Renal cortical epithelial cell (primary cell): ENCODE results near the gene ADAMTS17. TPM values are rescaled to one million over a fixed set of nuclear protein-coding genes. Genes with fewer than 3 reads are reported as not detected.

Experiments used
- DNase-seq: peaks from one replicate; pipeline ENCODE4 v3.0.0-alpha.2; 2011; ENCODE audit warnings: low read depth
- total RNA-seq: library from RNA; depleted of rRNA; stranded (reverse); fragments of >200 nt; gene quantifications from 2 replicates; pipeline ENCODE4 v1.2.3, GENCODE V29; 2014

Gene ADAMTS17
- total RNA-seq, 1 donor from 2014 or later: 1.5 TPM

DNA sequence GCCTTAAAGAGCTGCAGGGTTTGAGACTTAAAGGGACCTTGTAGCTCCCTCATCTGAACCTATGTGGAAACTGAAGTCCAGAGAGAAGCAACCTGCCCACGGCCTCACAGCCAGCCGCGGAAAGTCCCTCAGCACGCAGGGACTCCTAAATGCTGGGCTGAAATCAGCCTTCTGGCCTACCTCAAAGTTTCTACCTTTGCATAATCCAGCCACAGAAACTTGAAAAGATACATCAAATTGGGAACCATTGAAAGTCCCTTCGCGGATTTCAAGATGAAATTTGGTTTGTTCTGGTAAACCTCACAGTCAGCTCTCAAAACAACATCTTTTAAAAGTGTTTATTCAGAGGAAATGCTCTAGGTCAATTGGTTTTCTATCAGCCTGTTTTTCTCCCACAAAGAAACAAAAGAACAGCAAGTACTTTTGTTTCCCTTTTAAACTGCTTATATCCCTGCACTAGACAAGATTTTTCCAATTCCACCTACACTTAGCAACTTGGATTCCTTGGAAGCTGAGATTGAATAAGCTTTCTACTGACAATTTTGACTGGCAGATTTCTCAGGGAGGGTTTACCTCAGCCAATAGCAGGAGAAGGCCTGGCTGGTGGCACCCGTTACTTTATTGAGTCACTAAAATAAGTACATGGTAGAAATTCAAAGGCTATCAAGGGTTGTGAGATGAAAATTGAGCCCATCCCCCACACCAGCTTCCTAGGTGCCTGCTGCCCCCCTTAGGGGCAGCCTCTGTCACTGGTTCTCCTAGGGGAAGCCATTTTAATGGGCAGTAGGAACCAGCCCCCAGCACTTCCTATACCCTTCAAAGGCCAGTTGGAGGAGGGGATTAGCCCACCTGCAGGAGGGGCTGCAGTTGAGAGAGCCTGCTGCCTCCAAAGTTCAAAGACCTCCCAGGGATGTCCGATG, 171.2 kb downstream of the ADAMTS17 start:
- no peak for DNase-seq

DNA sequence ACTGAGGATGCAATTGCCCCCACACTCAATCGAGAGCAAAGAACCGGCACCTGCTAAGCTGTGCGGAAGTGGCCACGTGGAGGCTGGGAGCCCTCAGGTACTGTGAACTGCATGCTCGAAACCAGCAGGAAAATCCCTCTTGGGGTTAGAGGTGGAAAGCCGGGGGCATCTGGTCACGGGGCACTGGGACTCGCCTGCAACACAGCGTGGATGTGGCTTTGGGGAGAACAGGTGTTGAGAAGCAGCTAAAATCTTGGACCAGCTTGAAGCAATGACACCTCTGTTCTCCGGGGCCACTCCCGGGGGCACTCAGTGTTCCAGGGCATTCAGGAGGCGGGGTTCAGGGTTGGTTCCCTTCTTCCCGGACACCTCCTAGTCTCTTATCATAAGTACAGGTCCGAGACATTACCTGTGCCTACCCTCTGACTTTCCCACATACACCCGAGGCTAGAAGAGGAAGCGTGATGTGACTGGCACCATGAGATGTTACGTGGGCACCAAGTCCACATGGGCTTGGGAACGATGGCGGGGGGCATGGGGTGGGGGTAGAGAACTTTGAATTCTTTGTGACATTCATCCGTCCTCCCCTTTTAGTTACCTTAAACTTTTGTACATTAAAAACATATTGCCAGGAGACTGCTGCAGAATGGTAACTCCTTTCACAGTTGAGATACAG, 172.0 kb downstream of the ADAMTS17 start:
- no peak for DNase-seq

DNA sequence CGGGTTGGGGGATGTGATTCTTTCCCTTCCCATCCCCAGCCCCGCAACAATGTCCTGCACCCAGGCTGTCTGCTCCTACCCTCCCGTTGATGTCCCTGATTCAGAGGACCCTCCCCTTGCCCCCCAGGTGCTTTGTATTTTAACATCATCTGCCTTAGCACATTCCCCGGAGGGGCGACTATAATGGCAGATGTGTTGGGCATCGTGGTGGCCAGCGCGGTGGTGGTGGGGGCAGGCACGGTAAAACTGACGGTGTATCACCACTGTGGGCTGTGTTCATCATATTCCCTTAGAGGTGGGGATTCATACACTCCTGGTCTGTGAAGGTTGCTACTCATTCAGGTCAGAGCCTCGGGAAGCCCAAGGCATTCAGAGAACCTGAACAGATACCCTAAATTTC, 173.0 kb downstream of the ADAMTS17 start:
- DNase-seq: no peak

DNA sequence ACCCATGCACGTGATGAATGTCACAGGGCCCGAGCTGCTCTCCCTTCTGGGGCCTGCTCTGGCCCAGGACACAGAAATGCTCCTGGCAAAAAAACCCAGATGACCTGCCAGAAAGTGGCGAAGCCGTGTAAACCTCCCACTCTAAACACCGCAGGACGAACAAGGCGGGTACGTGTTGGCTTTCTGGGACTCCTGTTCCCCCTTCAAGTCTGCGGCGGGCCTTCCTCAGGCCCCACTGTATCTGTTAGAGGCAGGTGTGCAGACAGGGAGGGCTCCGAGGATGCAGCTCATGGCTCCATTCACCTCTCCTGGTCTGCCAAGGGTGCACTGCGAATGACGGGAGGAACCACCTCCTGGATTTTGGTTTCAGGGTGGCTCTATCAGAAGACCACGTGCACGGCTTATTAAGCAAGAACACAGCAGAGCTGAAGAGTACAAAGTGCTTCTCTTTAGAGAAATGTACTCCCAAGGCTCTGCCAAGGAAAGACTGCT, 173.8 kb downstream of the ADAMTS17 start:
- no peak for DNase-seq

DNA sequence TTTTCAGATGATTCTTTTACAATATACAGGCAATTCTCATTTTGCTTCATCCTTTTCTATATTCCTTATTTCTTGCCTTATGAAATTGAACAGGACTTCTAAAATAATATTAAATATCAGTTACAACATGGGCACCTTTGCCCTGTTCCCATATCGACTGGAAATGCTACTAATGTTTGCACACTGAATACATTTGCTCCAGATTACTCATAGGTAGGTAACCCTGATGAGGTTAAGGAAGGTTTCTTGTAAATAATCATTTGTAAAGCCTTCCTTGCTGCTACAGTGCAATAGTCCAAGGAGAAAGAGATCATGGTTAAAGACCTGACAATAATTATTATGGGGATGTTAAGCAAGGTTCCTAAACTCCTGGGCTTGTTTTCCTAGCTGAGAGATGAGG, 175.5 kb downstream of the ADAMTS17 start:
- no peak for DNase-seq

DNA sequence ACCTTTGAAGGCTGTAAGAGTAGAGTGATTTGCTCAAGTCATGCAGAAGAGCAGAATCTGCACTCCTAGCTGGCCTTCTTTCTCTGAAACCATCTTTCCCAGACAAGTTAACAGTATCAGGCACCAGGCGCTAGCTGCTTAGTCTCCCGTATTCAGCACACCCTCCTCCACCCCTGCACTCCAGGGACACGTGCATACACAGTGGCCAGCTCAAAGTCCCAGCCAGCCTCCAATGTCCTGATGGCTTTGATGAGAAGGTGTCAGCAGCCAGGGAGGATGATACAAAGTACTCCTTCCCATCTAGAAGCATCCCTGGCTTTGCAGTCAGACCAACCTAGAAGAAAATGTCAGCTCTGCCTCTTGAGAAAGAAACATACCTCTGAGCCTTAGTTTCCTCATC, 177.8 kb downstream of the ADAMTS17 start:
- no peak for DNase-seq

DNA sequence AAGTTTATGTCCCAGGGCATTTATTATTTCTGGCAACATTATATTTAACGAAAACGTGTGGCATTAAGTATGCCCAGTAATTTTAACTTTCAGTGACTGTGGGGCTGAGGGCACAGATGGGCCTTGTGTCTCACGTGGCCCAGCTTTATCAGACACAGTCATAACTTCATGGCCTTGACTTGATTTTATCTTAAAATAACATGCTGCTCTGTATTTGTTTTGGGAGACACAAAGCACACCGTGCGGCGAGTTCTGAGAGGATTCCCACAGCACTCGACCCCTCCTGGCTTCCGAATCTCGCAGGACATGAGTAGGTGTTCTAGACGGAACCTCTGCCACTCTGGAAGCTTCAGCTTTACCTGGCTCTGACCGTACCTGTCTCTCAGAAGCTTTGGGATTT, 180.8 kb downstream of the ADAMTS17 start:
- DNase-seq: no peak

DNA sequence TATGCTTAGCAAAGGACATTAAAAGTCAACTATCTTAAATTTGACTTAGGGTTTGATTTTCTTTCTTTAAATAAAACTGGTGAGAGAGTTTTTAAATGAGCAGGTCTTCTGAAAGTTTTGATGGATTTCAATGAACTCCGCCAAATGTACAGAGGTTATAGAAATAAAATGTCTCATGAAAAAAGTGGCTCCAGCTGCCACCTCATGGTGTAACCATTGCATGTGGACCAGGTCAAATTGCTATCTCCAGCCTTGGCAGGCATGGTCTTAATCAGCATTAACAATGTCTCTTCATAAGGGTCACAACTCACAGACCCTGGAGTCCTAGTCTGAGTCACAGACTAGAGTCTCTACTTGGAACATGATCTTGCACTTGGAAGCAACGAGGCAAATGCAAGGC, 182.3 kb downstream of the ADAMTS17 start:
- DNase-seq: no peak

DNA sequence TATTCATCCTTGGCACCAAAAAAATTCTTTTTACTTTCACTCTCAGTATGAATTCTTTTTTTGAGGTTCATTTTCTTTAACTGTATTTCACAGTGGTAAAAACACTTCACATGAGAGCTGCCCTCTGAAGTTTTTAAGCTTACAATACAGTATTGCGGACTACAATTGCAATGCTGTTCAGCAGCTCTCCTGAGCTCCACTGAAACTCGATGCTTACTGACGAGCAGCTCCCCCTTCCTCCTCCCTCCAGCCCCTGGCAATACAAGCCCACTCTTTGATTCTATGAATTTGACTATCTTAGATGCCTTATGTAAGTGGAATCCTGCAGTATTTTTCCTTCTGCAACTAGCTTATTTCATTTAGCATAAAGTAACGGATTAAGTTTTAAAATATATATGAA, 183.4 kb downstream of the ADAMTS17 start:
- DNase-seq: no peak

DNA sequence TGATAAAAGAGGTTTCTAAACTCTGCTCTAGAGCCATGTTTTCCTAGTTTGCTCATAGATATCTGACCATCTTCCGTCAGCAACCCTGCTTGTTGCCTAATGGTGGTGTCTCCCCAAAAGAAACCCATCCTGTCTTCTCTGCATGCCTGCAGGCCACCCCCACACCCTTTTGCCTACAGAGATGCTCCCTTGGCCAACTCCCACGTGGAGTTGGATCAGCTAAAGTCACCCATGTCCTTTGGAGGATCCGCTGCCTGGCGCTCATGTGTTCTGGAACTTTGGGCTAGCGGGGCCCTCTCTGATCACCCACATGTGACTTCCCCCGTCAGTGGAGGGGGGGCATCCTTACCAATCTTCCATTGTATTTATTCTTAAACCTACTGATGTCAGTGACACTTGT, 185.6 kb downstream of the ADAMTS17 start:
- no peak for DNase-seq

DNA sequence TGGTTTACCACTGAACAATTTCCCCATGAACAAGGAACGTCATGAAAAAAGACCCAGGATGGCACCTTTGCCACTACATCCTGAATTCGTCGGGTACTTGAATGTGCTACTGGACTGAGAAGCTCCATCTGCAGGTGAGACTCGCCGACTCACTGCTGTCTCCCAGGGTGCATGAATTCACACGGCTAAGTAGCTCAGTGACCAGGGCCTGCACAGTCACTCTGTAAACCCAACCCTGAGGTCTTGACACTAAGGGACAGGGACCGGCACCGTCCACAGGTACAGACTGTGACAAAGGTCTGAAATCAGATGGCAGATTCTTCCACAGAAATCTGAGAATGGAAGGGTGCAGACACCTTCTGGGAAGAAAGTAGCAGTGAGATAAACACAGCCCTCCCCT, 187.4 kb downstream of the ADAMTS17 start:
- DNase-seq: no peak

DNA sequence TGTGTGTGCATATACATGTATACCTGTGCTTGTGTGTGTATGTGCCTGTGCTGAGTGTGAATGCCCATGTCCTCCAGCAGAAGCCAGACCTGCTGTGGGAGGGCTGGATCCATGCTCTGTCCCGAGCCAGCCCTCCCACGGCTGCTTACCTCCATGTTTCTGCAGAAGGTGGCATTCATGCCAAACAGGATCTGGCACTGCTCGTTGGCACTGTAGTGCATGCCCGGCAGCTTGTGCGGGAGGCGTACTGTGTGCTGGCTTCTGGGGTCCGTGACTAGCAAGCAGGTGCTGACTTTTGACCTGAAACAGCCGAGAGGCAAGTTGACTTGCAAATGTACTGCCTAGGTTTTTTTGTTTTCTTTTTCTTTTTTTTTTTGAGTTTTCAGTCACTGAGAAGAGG, 189.3 kb downstream of the ADAMTS17 start:
- no peak for DNase-seq

DNA sequence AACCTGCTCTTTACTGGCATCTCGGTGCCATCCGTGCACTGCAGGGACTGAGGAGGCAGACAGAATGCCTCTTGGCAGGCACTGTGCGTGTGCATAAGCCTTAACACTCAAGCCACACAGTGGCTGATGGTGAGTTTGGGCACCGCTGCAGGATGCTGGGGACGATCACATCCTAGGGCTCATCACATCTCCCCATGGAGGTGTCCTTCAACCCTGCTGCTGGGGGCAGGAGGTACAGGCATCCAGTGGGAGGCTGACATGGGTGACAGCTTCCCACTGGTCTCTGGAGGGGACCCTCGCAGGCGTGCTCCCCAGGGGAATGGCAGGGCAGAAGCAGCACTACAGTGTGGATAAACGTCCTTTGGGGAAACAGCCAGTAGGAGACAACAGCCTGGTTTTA, 190.9 kb downstream of the ADAMTS17 start:
- no peak for DNase-seq

DNA sequence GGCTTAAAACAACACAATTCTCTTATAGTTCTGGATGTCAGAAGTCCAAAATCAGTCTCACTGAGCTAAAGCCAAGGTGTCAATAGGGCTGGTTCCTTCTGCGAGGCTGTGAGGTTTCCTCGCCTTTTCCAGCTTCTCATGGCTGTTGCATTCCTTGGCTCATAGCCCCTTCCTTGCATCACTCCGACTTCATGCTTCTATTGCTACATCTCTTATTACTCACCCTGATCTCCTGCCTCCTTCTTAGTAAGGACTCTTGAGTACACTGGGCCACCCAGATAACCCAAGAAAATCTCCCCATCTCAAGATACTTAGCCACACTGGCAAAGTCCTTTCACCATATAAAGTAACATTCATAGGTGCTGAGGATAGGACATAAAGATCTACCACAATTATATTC, 193.9 kb downstream of the ADAMTS17 start:
- DNase-seq: no peak

DNA sequence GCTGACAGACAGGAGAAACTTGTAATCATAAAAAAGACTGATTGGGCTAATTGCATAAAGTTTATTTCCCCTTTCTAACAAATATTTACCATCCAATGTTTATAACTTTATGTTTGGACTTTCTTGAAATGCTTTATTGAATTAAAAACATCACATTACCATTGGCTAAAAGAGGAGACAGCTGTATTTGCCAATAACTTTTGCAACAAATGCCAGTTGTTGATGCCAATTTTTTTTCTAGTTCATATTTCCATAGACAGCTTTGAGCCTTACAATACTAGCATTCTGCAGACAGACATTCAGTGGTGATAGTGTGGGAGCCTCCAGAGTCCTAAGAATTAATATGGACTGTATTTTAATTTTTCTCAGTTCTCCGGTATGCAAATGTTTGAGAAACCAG, 198.4 kb downstream of the ADAMTS17 start:
- DNase-seq: no peak

DNA sequence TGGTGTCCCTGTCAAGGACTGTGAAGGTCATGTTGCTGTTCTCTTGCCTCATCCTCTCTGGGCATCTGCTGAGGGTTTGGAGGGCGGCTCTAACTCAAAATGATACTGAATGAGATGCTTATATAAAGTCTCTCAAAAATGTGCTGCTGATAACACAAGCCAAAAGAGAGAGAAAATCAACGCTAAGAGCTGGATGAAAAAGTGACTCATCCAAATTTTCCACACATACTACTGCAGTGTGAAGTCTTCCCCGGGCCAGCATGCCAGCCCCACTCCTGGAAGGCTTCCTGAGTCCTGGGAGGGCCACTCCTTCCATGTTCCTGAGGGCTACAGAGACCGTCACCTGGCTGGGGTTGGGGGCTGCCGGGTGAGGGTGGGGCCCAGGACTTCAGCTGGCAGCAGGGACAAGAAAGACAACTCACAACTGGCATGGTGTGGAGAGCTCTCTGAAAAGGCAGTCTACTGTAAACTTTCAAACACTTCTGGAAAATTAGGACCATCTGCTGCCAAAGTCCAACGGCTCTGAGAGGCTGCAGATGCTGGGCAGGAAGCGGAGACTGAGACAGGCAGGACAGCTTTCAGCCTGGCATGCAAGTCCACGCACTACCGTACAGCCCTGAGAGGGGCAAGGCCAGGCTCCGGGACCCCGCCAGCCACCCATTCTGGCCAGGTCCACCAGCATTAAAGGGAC, 200.3 kb downstream of the ADAMTS17 start:
- no peak for DNase-seq

DNA sequence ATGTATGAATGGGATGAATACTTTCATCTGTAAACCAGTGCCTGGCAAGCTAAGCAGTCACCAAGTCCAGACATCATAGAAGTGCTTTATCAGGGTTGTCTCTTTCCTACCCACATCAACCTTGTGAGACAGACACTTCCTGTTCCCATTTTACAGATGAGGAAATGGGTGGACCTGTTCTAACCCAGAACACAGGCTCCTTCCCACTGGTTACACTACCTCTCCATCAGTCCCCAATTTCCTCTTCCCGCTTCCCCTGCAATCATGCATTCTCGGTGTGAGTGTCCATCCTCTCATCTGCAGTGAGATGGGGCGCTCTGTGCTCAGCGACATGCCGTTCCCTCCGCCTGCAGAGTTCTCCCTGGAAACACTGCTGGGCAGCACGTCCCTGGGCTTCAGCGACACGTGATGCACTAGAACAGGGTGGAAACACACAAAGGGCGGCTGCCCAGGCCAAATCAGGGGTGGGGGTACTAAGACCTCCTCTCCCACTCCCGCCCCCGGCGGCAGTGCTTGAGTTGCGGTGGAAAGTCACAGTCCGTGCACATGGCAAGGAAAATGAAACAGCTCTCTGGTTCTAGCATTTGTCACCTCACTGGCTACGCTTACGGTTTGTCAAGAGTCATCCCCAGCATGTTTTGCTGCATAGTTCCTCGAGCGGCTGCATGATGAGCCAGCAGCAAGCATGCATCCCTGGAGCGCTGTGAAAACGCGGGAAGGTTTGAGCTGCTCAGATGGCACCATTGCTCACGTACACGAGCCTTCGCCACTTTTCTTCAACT, 201.1 kb downstream of the ADAMTS17 start:
- no peak for DNase-seq

DNA sequence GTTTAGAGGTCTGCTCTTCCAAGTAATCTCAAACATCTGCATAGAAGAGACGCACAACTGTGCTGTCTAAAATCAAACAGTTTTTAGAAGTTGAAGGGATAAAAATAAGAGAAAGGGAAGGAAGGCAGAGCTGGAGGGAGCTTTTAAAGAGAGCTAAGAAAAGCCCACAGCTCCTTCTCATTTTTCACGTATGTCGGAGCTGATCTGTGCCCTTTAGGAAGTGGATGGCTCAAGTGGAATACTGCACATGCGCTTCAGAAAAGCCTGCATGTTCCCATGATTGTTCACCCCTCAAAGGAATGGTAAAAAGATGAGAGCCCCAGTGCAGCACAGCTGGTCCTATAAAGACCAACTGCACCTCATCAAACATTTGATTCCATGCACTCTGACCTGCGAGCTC, 207.2 kb downstream of the ADAMTS17 start:
- no peak for DNase-seq

DNA sequence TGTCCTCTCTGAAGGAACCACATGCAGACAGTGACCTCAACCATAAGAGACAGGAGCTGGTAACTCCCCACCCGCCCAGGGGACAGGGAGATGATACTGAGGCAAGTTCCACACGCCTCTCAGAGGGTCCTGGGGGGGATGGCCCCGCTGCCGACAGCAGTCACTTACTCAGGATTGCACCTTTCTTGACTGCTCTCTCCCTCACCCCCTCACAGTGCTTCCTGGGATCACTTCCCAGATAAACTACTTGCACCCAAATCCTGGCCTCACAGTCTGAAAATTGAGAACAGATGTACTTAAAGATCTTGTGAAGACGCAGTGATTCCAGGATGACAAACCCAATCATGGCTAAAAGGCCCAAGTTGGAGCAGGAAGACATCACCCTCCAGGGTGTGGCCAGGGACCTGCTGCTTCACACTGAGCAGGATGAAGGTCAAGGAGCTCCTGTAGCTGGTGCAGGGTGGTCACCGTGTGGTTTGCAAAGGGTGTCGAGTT, 207.6 kb downstream of the ADAMTS17 start:
- DNase-seq: no peak

DNA sequence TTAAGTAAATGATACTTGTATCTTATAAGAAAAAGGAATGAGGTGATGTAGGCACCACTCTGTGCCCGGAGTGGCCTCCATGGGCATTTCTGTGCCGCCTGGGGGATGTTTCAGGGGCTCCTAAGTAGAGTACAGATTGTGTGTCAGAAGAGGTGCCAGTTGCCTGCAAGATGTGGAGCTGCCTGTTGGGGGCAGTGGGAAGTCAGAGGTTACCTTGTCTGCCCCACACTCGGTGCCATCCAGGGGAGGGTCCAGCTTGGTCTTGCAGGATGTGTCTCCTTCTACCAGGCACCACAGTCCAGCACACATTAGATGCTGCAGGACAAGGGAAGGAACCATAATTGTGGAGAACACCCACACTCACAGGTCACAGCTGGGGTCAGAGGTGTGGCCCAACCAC, 208.8 kb downstream of the ADAMTS17 start:
- DNase-seq: no peak

DNA sequence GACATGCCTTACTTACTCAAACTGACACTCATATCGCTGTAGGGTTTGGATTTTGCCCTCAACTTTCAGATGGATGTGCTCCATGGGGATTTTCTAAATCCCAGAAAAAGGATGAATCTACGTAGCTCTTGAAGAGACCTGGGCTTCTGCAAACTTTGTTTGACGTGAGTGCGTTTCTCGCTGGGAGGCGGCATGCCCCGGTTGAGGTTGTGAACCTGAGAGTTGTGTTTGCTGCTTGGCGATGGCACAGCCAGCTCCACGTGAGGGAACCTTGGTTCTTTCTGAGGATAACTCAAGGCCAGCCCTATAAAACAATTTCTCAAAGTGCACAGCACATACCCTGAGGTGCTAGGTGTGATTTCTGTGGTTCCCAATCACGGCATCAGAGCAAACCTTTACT, 209.5 kb downstream of the ADAMTS17 start:
- no peak for DNase-seq
